Body of pancreas (tissue), 4 donors: ENCODE data around the gene UBE2J1.

Experiments used
- CTCF ChIP-seq, 7 experiments: fragments of 450-650 bp in 4 of 7; fragments of 200-600 bp in 3 of 7; sonication (generic) in 3 of 7; IDR thresholded peaks; one replicate each; pipeline ENCODE4 v1.5.1; 2016 to 2019; ENCODE audit warnings: antibody characterized with exemption in 7 of 7
- POLR2A ChIP-seq, 3 donors: fragments of 450-650 bp; IDR thresholded peaks; one replicate each; pipeline ENCODE4 v1.6.1; 2016; ENCODE audit warnings: antibody characterized with exemption in 3 of 3, mild to moderate bottlenecking in 2 of 3

DNA sequence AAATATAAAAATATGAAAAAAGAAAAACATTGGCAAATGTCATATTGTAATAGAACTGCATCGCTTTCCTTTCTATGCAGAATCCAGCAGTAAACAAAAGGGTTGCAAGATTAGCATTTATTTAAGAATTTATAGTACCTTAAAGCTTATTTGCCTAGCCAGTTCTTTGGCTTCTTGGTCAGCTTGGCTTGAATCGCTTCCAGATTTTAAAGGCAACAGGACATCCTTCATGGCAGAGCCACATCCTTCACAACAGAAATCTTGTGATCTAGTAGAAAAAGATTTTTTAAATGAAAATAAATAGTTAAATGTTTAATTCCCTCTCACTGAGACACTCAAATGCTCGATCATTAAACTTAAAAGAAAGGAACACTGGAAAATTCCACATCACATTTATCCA, 17.4 kb downstream of the UBE2J1 start:
- TF ChIP-seq CTCF (IDR thresholded peaks at IDR 0.05), result no peak
- TF ChIP-seq POLR2A (IDR thresholded peaks at IDR 0.05), result no peak
